Measurements from ENCODE around the gene GRIK1.

GRIK1 gene

GRCh38 chr21:29787361-29787909 is 152.4 kb downstream of the GRIK1 start:
- FAIRE-seq (no peak), DNase-seq (ENCODE audit: low spot score) (no peak)

- no peak for DNase-seq (ENCODE audit: low spot score)
- FAIRE-seq, result no peak
Measured at GRCh38 chr21:29786496-29787360, 153.1 kb downstream of the GRIK1 start.

- FAIRE-seq (no peak), DNase-seq (ENCODE audit: low spot score) (no peak)
Measured at GRCh38 chr21:29777160-29777559, 162.6 kb downstream of the GRIK1 start.

- no peak for FAIRE-seq
Measured at GRCh38 chr21:29775462-29775861, 164.3 kb downstream of the GRIK1 start.

GRCh38 chr21:29771491-29772066 is 168.2 kb downstream of the GRIK1 start:
- FAIRE-seq (no peak), DNase-seq (ENCODE audit: low spot score) (no peak)

More at GRCh38 chr21:29775462-29775861, 164.3 kb downstream of the GRIK1 start:
- no peak for DNase-seq (ENCODE audit: low spot score)

- DNase-seq (ENCODE audit: low spot score), result no peak
- no peak for FAIRE-seq
Measured at GRCh38 chr21:29763674-29764073, 176.1 kb downstream of the GRIK1 start.

- FAIRE-seq, result no peak
- no peak for DNase-seq (ENCODE audit: low spot score)
Measured at GRCh38 chr21:29762570-29763082, 177.2 kb downstream of the GRIK1 start.

GRCh38 chr21:29753216-29753615 is 186.6 kb downstream of the GRIK1 start:
- no peak for FAIRE-seq
- DNase-seq (ENCODE audit: low spot score), result no peak

- no peak for DNase-seq (ENCODE audit: low spot score)
- peak; percentile 46 for FAIRE-seq
Measured at GRCh38 chr21:29751473-29752185, 188.2 kb downstream of the GRIK1 start.

- no peak for DNase-seq (ENCODE audit: low spot score)
- FAIRE-seq, result no peak
Measured at GRCh38 chr21:29749957-29750356, 189.8 kb downstream of the GRIK1 start.

GRCh38 chr21:29749223-29749622 is 190.6 kb downstream of the GRIK1 start:
- DNase-seq (ENCODE audit: low spot score) (no peak), FAIRE-seq (peak; percentile 63)

GRCh38 chr21:29748391-29749167 is 191.2 kb downstream of the GRIK1 start:
- DNase-seq (ENCODE audit: low spot score) (no peak), FAIRE-seq (no peak)

- FAIRE-seq (no peak), DNase-seq (ENCODE audit: low spot score) (no peak)
Measured at GRCh38 chr21:29741761-29742160, 198.0 kb downstream of the GRIK1 start.

GRCh38 chr21:29739176-29739575 is 200.6 kb downstream of the GRIK1 start:
- DNase-seq (ENCODE audit: low spot score), result no peak

GRCh38 chr21:29738730-29739129 is 201.1 kb downstream of the GRIK1 start:
- DNase-seq (ENCODE audit: low spot score), result no peak
- FAIRE-seq, result no peak

More at GRCh38 chr21:29739176-29739575, 200.6 kb downstream of the GRIK1 start:
- FAIRE-seq, result no peak

GRCh38 chr21:29737186-29737585 is 202.6 kb downstream of the GRIK1 start:
- DNase-seq (ENCODE audit: low spot score) (no peak), FAIRE-seq (no peak)

GRCh38 chr21:29730281-29730680 is 209.5 kb downstream of the GRIK1 start:
- DNase-seq (ENCODE audit: low spot score) (no peak), FAIRE-seq (no peak)

GRCh38 chr21:29726044-29726443 is 213.8 kb downstream of the GRIK1 start:
- no peak for FAIRE-seq
- DNase-seq (ENCODE audit: low spot score), result no peak

GRCh38 chr21:29725025-29725736 is 214.6 kb downstream of the GRIK1 start:
- DNase-seq (ENCODE audit: low spot score) (no peak), FAIRE-seq (no peak)

GRCh38 chr21:29721964-29722363 is 217.8 kb downstream of the GRIK1 start:
- no peak for DNase-seq (ENCODE audit: low spot score)
- FAIRE-seq, result no peak

Data from urothelium cell line (cell line).